HepG2 (cell line): Measurements from ENCODE around the gene WDCP. TPM values are rescaled to one million over a fixed set of nuclear protein-coding genes. Genes with fewer than 3 reads are reported as not detected.

ENCODE experiments used
- ATM ChIP-seq: fragments of 450-650 bp; IDR thresholded peaks from 2 replicates; pipeline ENCODE4 v1.7.1; 2017; ENCODE audit warnings: mild to moderate bottlenecking, borderline replicate concordance
- JUNB ChIP-seq: sonication (generic); formaldehyde crosslinking; IDR thresholded peaks from 2 replicates; pipeline ENCODE4 v1.8.0; 2022; ENCODE audit warnings: missing genetic modification reagents, mild to moderate bottlenecking, borderline replicate concordance
- MEIS2 ChIP-seq: sonication (generic); formaldehyde crosslinking; IDR thresholded peaks from 2 replicates; pipeline ENCODE4 v1.9.0; 2021; ENCODE audit warnings: mild to moderate bottlenecking, missing genetic modification reagents
- NONO ChIP-seq, 2 experiments: fragments of 450-650 bp in 1 of 2; sonication (generic) in 1 of 2; formaldehyde crosslinking in 1 of 2; IDR thresholded peaks in 1 of 2; conservative IDR thresholded peaks in 1 of 2; 2 replicates each; pipeline versions ENCODE4 v1.6.1 to v1.8.0; 2017 to 2022; ENCODE audit warnings: mild to moderate bottlenecking in 1 of 2, missing genetic modification reagents in 1 of 2, moderate library complexity in 1 of 2
- NR2F6 ChIP-seq, 2 experiments: IDR thresholded peaks; 2 replicates each; pipeline ENCODE4 v1.6.1; 2016; ENCODE audit warnings: antibody characterized with exemption in 1 of 2, mild to moderate bottlenecking in 1 of 2
- RARA ChIP-seq: IDR thresholded peaks from 2 replicates; pipeline ENCODE4 v1.6.1; 2016; ENCODE audit warnings: missing genetic modification reagents, missing compliant biosample characterization
- RBAK ChIP-seq: sonication (generic); formaldehyde crosslinking; IDR thresholded peaks from 2 replicates; pipeline ENCODE4 v1.5.1; 2020; ENCODE audit warnings: mild to moderate bottlenecking, missing genetic modification reagents
- SMAD1 ChIP-seq: sonication (generic); formaldehyde crosslinking; IDR thresholded peaks from 2 replicates; pipeline ENCODE4 v1.4.0; 2020; ENCODE audit warnings: missing genetic modification reagents, low read depth, mild to moderate bottlenecking, borderline replicate concordance
- SMARCC2 ChIP-seq: fragments of 450-650 bp; IDR thresholded peaks from 2 replicates; pipeline ENCODE4 v1.6.1; 2017; ENCODE audit warnings: antibody characterized with exemption, mild to moderate bottlenecking
- ZNF274 ChIP-seq: sonication (generic); formaldehyde crosslinking; IDR thresholded peaks from 2 replicates; pipeline ENCODE4 v1.5.1; 2020; ENCODE audit warnings: mild to moderate bottlenecking, missing genetic modification reagents
- ZNF335 ChIP-seq: sonication (generic); formaldehyde crosslinking; IDR thresholded peaks from 2 replicates; pipeline ENCODE4 v1.4.0; 2020; ENCODE audit warnings: missing genetic modification reagents
- ZNF598 ChIP-seq: sonication (generic); formaldehyde crosslinking; IDR thresholded peaks from 2 replicates; pipeline ENCODE4 v1.5.1; 2020; ENCODE audit warnings: mild to moderate bottlenecking, missing genetic modification reagents, borderline replicate concordance
- ZNF737 ChIP-seq: sonication (generic); formaldehyde crosslinking; IDR thresholded peaks from 2 replicates; pipeline ENCODE4 v1.5.0; 2020; ENCODE audit warnings: missing genetic modification reagents, mild to moderate bottlenecking, borderline replicate concordance
- ZNF761 ChIP-seq: sonication (generic); formaldehyde crosslinking; conservative IDR thresholded peaks from 2 replicates; pipeline ENCODE4 v1.4.0; 2020; ENCODE audit warnings: mild to moderate bottlenecking, missing genetic modification reagents
- polyA plus RNA-seq, 8 experiments: library from polyadenylated mRNA; depleted of rRNA in 3 of 8; stranded (reverse) in 7 of 8; unstranded in 1 of 8; fragments of >200 nt; fragmentation: Illumina TruSeq in 4 of 8; extraction: Trizol in 4 of 8; gene quantifications; 2 replicates each; pipeline versions ENCODE4 v1.2.1 to v1.2.3, GENCODE V29; 2011 to 2016; ENCODE audit warnings: low read depth in 4 of 8, missing spikeins in 1 of 8, mixed read lengths in 1 of 8; ENCODE audit not compliant: insufficient read depth in 1 of 8
- total RNA-seq, 5 experiments: library from RNA; depleted of rRNA; stranded (reverse); fragments of >200 nt; fragmentation: Illumina TruSeq; extraction: Trizol; gene quantifications; 2 replicates each; pipeline ENCODE4 v1.2.3, GENCODE V29; 2016; ENCODE audit warnings: low read depth in 1 of 5
- TF ChIP-seq, protein P1 (sequence below): sonication (generic); formaldehyde crosslinking; IDR thresholded peaks from 2 replicates; pipeline ENCODE4 v1.4.0; 2020; ENCODE audit warnings: missing genetic modification reagents
- TF ChIP-seq, protein P2 (sequence below): IDR thresholded peaks from 2 replicates; pipeline ENCODE4 v1.6.1; 2016; ENCODE audit warnings: low read depth, borderline replicate concordance
- TF ChIP-seq, protein P3 (sequence below): sonication (generic); formaldehyde crosslinking; IDR thresholded peaks from 2 replicates; pipeline ENCODE4 v1.4.0; 2020; ENCODE audit warnings: missing genetic modification reagents
- TF ChIP-seq, protein P4 (sequence below): sonication (generic); formaldehyde crosslinking; IDR thresholded peaks from 2 replicates; pipeline ENCODE4 v1.9.0; 2021; ENCODE audit warnings: missing genetic modification reagents, borderline replicate concordance
- TF ChIP-seq, protein P5 (sequence below): sonication (generic); formaldehyde crosslinking; IDR thresholded peaks from 2 replicates; pipeline ENCODE4 v1.4.0; 2020; ENCODE audit warnings: missing genetic modification reagents, borderline replicate concordance

WDCP gene
- total and polyA plus RNA-seq, 2 of the 13 experiments (the other 11 are each of a cell fraction or from before 2014, with no cell fraction given), result 17.4 to 22.6 TPM

DNA sequence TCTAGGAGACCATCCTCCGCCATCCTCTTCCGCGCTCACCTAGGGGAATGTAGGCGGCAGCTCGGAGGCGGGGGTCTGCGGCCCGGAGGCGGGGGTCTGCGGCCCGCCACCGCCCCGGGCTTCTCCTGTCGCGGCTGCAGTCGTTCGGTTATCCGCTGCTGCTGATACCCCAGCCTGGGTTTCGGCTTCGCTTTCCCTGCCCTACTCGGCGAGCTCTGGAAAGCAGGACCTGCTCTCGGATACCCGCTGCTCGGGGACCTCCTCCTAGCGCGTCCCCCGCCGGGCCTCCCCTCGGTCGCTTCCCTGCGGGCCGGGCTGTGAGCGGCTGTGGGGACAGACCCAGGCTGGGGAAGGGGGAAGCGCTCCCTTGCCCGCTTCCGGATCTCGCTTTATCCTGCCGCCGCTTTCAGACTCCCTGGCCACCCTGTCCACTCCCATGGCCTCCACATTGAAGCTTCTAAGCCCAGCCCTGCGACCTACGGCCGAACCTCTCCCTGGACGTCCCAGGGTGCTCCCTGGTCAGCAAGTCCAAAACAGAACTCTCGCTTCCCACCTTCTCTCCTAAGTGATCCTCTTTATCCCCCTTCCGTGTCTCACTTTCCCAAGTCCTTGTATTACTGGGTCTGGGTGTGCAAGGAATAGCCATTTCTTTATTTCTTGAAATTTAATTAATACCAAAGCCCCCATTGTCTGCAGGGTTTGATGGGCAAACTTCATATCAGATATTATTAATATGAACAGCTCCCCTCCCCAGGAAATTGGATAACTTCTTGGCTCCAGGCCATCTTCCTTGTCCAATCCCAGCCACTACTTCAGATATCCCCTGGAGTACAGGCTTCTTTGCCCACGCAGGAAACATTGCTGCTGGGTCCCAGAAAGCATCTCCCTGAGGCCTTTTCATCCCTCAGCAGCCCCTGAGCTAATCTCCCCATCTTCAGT, 3.1 kb upstream of the WDCP start (continued):
- no peak for TF ChIP-seq ZNF761 (CRISPR knock-in tag)
- no peak for TF ChIP-seq RBAK (CRISPR knock-in tag)
- TF ChIP-seq NR2F6 (IDR thresholded peaks at IDR 0.05), result no peak
- TF ChIP-seq NR2F6 (CRISPR knock-in tag; IDR thresholded peaks at IDR 0.05), result no peak
- TF ChIP-seq ATM, result no peak
- TF ChIP-seq, protein P1, sequence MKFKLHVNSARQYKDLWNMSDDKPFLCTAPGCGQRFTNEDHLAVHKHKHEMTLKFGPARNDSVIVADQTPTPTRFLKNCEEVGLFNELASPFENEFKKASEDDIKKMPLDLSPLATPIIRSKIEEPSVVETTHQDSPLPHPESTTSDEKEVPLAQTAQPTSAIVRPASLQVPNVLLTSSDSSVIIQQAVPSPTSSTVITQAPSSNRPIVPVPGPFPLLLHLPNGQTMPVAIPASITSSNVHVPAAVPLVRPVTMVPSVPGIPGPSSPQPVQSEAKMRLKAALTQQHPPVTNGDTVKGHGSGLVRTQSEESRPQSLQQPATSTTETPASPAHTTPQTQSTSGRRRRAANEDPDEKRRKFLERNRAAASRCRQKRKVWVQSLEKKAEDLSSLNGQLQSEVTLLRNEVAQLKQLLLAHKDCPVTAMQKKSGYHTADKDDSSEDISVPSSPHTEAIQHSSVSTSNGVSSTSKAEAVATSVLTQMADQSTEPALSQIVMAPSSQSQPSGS (CRISPR knock-in tag), result no peak
- TF ChIP-seq NONO (IDR thresholded peaks at IDR 0.05), result no peak
- TF ChIP-seq NONO (CRISPR knock-in tag; conservative IDR thresholded peaks at IDR 0.05), result peak; percentile 31; the same call in 1 of the 2 replicates
- TF ChIP-seq, protein P2, sequence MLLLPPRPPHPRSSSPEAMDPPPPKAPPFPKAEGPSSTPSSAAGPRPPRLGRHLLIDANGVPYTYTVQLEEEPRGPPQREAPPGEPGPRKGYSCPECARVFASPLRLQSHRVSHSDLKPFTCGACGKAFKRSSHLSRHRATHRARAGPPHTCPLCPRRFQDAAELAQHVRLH (CRISPR knock-in tag), result no peak
- TF ChIP-seq SMAD1 (CRISPR knock-in tag), result no peak
- TF ChIP-seq ZNF737 (CRISPR knock-in tag), result 0 out of 2 replicates have a peak, but pooled peaks have one; percentile 7
- no peak for TF ChIP-seq SMARCC2
- TF ChIP-seq RARA (CRISPR knock-in tag), result peak; percentile 18; the same call in 1 of the 2 replicates
- no peak for TF ChIP-seq ZNF274 (CRISPR knock-in tag)
- no peak for TF ChIP-seq JUNB (CRISPR knock-in tag)
- TF ChIP-seq, protein P3, sequence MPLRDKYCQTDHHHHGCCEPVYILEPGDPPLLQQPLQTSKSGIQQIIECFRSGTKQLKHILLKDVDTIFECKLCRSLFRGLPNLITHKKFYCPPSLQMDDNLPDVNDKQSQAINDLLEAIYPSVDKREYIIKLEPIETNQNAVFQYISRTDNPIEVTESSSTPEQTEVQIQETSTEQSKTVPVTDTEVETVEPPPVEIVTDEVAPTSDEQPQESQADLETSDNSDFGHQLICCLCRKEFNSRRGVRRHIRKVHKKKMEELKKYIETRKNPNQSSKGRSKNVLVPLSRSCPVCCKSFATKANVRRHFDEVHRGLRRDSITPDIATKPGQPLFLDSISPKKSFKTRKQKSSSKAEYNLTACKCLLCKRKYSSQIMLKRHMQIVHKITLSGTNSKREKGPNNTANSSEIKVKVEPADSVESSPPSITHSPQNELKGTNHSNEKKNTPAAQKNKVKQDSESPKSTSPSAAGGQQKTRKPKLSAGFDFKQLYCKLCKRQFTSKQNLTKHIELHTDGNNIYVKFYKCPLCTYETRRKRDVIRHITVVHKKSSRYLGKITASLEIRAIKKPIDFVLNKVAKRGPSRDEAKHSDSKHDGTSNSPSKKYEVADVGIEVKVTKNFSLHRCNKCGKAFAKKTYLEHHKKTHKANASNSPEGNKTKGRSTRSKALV (CRISPR knock-in tag), result no peak
- TF ChIP-seq, protein P4, sequence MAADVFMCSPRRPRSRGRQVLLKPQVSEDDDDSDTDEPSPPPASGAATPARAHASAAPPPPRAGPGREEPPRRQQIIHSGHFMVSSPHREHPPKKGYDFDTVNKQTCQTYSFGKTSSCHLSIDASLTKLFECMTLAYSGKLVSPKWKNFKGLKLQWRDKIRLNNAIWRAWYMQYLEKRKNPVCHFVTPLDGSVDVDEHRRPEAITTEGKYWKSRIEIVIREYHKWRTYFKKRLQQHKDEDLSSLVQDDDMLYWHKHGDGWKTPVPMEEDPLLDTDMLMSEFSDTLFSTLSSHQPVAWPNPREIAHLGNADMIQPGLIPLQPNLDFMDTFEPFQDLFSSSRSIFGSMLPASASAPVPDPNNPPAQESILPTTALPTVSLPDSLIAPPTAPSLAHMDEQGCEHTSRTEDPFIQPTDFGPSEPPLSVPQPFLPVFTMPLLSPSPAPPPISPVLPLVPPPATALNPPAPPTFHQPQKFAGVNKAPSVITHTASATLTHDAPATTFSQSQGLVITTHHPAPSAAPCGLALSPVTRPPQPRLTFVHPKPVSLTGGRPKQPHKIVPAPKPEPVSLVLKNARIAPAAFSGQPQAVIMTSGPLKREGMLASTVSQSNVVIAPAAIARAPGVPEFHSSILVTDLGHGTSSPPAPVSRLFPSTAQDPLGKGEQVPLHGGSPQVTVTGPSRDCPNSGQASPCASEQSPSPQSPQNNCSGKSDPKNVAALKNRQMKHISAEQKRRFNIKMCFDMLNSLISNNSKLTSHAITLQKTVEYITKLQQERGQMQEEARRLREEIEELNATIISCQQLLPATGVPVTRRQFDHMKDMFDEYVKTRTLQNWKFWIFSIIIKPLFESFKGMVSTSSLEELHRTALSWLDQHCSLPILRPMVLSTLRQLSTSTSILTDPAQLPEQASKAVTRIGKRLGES (CRISPR knock-in tag), result no peak
- TF ChIP-seq ZNF598, result no peak
- TF ChIP-seq ZNF335 (CRISPR knock-in tag), result no peak
- peak; percentile 39; the same call in 1 of the 2 replicates for TF ChIP-seq MEIS2 (CRISPR knock-in tag)
- TF ChIP-seq, protein P5, sequence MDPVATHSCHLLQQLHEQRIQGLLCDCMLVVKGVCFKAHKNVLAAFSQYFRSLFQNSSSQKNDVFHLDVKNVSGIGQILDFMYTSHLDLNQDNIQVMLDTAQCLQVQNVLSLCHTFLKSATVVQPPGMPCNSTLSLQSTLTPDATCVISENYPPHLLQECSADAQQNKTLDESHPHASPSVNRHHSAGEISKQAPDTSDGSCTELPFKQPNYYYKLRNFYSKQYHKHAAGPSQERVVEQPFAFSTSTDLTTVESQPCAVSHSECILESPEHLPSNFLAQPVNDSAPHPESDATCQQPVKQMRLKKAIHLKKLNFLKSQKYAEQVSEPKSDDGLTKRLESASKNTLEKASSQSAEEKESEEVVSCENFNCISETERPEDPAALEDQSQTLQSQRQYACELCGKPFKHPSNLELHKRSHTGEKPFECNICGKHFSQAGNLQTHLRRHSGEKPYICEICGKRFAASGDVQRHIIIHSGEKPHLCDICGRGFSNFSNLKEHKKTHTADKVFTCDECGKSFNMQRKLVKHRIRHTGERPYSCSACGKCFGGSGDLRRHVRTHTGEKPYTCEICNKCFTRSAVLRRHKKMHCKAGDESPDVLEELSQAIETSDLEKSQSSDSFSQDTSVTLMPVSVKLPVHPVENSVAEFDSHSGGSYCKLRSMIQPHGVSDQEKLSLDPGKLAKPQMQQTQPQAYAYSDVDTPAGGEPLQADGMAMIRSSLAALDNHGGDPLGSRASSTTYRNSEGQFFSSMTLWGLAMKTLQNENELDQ (CRISPR knock-in tag), result no peak
